Measurements from ENCODE around the gene MC2R.

- TF ChIP-seq CTCF (IDR thresholded peaks at IDR 0.05), result no peak
- TF ChIP-seq POLR2AphosphoS5 (IDR thresholded peaks at IDR 0.05; ENCODE audit: low read depth, low read length), result no peak
Measured at GRCh38 chr18:13872932-13873331, 42.4 kb downstream of the MC2R start.

All from Panc1 (cell line).